Fibroblast of the aortic adventitia (primary cell): ENCODE measurements around the gene USH1G. TPM values are rescaled to one million over a fixed set of nuclear protein-coding genes. Genes with fewer than 3 reads are reported as not detected.
"Not testable (repeated sequence)": the region's sequence is repeated elsewhere in the genome, so short reads cannot be mapped to it uniquely, and the experiment has no call there.

Source experiments
- DNase-seq: peaks from one replicate; pipeline ENCODE4 v3.0.0-alpha.2; 2010; ENCODE audit warnings: low read depth
- H3K4me3 ChIP-seq: 2 replicates; pipeline ENCODE4 v1.5.1; 2011; ENCODE audit warnings: low read depth, mild to moderate bottlenecking, control low read depth, low read length, moderate library complexity
- total RNA-seq: library from RNA; depleted of rRNA; stranded (reverse); fragments of >200 nt; gene quantifications from 2 replicates; pipeline ENCODE4 v1.2.3, GENCODE V29; 2012; ENCODE audit warnings: low replicate concordance
- TF ChIP-seq, protein P1 (sequence below): IDR thresholded peaks from 2 replicates; pipeline ENCODE4 v1.5.1; 2011; ENCODE audit warnings: mild to moderate bottlenecking, low read length, control low read depth, inconsistent platforms; ENCODE audit not compliant: insufficient read depth

Gene USH1G
- total RNA-seq, 1 donor, result not detected

DNA sequence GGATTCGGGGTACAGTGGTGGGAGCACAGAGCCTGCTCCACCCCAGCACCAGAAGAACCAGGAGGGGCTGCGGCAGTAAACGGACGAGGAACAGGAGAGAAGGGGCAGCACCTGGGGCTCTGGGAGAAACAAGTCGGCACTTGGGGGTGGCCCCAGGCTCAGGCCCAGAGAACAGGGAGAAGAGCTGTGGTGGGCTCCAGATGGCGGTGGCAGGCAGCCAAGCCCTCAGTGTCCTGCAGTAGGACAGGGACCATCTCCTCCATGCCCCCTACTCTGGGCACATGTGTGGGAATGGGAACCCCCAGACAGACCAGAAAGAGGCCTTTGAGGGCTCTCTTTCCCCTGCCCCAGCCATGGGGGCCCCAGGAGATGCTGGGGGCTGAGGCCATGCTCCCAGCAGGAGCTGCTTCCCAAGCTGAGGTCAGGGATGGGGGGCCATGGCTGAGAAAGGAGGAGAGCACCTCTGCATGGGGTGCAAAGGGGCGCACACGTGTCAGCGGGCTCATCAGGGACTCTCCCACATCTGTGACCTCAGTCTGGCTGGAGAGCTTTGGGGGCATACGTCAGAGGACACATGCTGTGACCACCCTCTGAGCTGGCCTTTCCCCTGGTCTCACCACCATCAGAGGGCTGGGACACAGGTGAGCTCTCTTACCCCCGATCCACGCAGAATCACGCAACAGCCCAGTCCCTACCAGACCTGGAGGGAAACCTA lies 6.8 kb downstream of the USH1G start:
- TF ChIP-seq, protein P1, sequence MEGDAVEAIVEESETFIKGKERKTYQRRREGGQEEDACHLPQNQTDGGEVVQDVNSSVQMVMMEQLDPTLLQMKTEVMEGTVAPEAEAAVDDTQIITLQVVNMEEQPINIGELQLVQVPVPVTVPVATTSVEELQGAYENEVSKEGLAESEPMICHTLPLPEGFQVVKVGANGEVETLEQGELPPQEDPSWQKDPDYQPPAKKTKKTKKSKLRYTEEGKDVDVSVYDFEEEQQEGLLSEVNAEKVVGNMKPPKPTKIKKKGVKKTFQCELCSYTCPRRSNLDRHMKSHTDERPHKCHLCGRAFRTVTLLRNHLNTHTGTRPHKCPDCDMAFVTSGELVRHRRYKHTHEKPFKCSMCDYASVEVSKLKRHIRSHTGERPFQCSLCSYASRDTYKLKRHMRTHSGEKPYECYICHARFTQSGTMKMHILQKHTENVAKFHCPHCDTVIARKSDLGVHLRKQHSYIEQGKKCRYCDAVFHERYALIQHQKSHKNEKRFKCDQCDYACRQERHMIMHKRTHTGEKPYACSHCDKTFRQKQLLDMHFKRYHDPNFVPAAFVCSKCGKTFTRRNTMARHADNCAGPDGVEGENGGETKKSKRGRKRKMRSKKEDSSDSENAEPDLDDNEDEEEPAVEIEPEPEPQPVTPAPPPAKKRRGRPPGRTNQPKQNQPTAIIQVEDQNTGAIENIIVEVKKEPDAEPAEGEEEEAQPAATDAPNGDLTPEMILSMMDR, result no peak
- DNase-seq, result no peak
- no peak overlapping the region for H3K4me3 ChIP-seq

DNA sequence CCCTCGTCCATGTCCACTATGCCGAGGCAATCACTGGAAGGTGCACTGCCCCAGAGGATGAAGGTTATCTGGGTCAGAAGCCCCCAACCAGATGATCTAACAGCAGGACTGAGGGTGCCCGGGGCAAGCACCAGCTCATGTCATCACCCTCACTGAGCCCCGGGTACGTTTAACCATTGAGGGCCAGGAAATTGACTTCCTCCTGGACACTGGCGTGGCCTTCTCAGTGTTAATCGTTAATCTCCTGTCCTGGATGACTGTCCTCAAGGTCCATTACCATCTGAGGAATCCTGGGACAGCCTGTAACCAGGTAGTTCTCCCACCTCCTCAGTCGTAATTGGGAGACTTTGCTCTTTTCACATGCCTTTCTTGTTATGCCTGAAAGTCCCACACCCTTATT lies 11.6 kb downstream of the USH1G start:
- H3K4me3 ChIP-seq, DNase-seq: not testable (repeated sequence)

DNA sequence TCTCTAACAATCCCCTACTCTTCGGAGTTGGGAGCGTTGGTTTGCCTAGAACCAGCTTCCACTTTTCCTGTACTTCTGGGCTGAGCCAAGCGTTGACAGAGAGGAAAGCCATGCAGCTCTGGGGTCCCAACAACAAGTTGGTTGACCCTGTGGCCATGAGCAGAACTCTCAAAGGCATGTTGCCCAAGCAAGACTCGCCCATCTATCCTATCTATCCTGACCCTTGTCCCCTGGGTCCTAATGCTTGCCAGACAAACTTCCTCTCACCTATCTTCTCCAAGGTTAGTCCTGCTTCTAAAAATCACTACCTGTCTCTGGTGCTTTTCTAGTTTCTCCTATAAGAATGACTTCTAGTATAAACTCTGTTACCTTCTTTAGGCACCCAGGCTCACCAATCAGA lies 14.0 kb downstream of the USH1G start:
- H3K4me3 ChIP-seq, DNase-seq: not testable (repeated sequence)

- TF ChIP-seq, protein P1, result no peak
- no peak for DNase-seq
- no peak overlapping the region for H3K4me3 ChIP-seq
These were observed 16.0 kb downstream of the USH1G start for GRCh38 chr17:74907012-74907411.

- H3K4me3 ChIP-seq, DNase-seq: not testable (repeated sequence)
These were observed 16.8 kb downstream of the USH1G start for GRCh38 chr17:74906214-74906793.

- no peak overlapping the region for H3K4me3 ChIP-seq
- DNase-seq, result no peak
These were observed 18.2 kb downstream of the USH1G start for GRCh38 chr17:74904687-74905409.

GRCh38 chr17:74903671-74904070 lies 19.4 kb downstream of the USH1G start:
- DNase-seq, result no peak
- TF ChIP-seq, protein P1, result no peak
- H3K4me3 ChIP-seq, result no peak overlapping the region

More at GRCh38 chr17:74904687-74905409, 18.2 kb downstream of the USH1G start:
- TF ChIP-seq, protein P1, result no peak

- DNase-seq, result no peak
- no peak overlapping the region for H3K4me3 ChIP-seq
- TF ChIP-seq, protein P1, result no peak
These were observed 20.0 kb downstream of the USH1G start for GRCh38 chr17:74903034-74903433.
